Smooth muscle cell (in vitro differentiated cells): ENCODE data around the gene MAST4. TPM values are rescaled to one million over a fixed set of nuclear protein-coding genes. Genes with fewer than 3 reads are reported as not detected.

Experiments used
- DNase-seq: peaks from one replicate; lab custom pipeline; 2025; ENCODE audit not compliant: unreplicated experiment; lab: John Stamatoyannopoulos, UW
- H2AFZ ChIP-seq: fragments of 200-600 bp; sonication (generic); 2 replicates; pipeline ENCODE4 v1.6.0; 2016; ENCODE audit warnings: antibody characterized with exemption, low read depth, mild to moderate bottlenecking
- H3F3A ChIP-seq: fragments of 200-600 bp; sonication (generic); 2 replicates; pipeline ENCODE4 v1.6.0; 2017; ENCODE audit warnings: antibody characterized with exemption, low read depth
- H3K27ac ChIP-seq: fragments of 200-600 bp; sonication (generic); 2 replicates; pipeline ENCODE4 v1.5.1; 2016; ENCODE audit warnings: low read depth, mild to moderate bottlenecking
- H3K27me3 ChIP-seq: fragments of 200-600 bp; sonication (generic); 2 replicates; pipeline ENCODE4 v1.6.1; 2016; ENCODE audit warnings: low read depth, mild to moderate bottlenecking
- H3K36me3 ChIP-seq: fragments of 200-600 bp; sonication (generic); 2 replicates; pipeline ENCODE4 v1.5.1; 2016; ENCODE audit warnings: low read depth
- H3K4me1 ChIP-seq: fragments of 200-600 bp; sonication (generic); 2 replicates; pipeline ENCODE4 v1.5.1; 2016; ENCODE audit warnings: low read depth
- H3K4me2 ChIP-seq: fragments of 200-600 bp; sonication (generic); 2 replicates; pipeline ENCODE4 v1.6.0; 2016; ENCODE audit warnings: mild to moderate bottlenecking
- H3K4me3 ChIP-seq: fragments of 200-600 bp; sonication (generic); 2 replicates; pipeline ENCODE4 v1.5.1; 2016; ENCODE audit warnings: mild to moderate bottlenecking
- H3K79me2 ChIP-seq: fragments of 200-600 bp; sonication (generic); 2 replicates; pipeline ENCODE4 v1.6.0; 2016; ENCODE audit warnings: low read depth, mild to moderate bottlenecking
- H3K9ac ChIP-seq: fragments of 200-600 bp; sonication (generic); 2 replicates; pipeline ENCODE4 v1.6.0; 2016; ENCODE audit warnings: low read depth
- H3K9me3 ChIP-seq: fragments of 200-600 bp; sonication (generic); replicated peaks from 2 replicates; pipeline ENCODE4 v1.5.1; 2016; ENCODE audit warnings: low read depth
- H4K20me1 ChIP-seq: fragments of 200-600 bp; sonication (generic); 2 replicates; pipeline ENCODE4 v1.6.0; 2016; ENCODE audit warnings: low read depth
- CTCF ChIP-seq: fragments of 200-600 bp; sonication (generic); IDR thresholded peaks from 2 replicates; pipeline ENCODE4 v1.5.1; 2017; ENCODE audit warnings: borderline replicate concordance, mild to moderate bottlenecking, antibody characterized with exemption; ENCODE audit not compliant: insufficient read depth, poor library complexity, severe bottlenecking
- WGBS: methylation state at CpG from one replicate; pipeline ENCODE4 v1.1.7; 2016; ENCODE audit warnings: low lambda C conversion rate; 5-methylcytosine and 5-hydroxymethylcytosine counted together
- polyA plus RNA-seq: library from polyadenylated mRNA; unstranded; fragments of >200 nt; fragmentation: Nextera tagmentation; extraction: Ambion mirVana; gene quantifications from 2 replicates; pipeline ENCODE4 v1.2.1, GENCODE V29; 2016
- total RNA-seq: library from RNA; depleted of rRNA; stranded (reverse); fragments of >200 nt; gene quantifications from 2 replicates; pipeline ENCODE4 v1.2.3, GENCODE V29; 2014

MAST4 gene
- total and polyA plus RNA-seq, 2 experiments from 2014 or later: 6.3 to 24.0 TPM

DNA sequence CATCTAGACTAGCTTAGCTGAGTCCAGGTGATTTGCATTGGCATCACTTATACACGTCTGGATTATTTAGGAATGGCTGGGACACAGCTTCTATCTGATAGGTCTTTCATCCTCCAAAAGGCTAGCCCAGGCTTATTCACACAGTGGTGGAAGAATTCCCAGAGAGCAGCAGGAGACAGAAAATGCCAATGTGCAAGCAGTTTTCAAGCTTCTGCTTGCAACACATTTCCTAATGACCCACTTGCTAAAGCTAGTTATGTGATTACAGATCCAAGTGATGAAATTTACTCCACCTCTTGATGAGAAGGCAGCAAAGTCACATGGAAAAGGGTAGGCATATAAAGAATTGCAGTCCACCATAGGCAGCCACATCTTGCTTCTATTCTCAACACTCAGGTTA, 44.2 kb upstream of the MAST4 start:
- DNase-seq: no peak
- Histone ChIP-seq H3K36me3 (no peaks in the 10 kb centered on the region), H3K4me3 (no peak overlapping the region), H3F3A (no peaks in the 10 kb centered on the region), H3K9ac (no peak overlapping the region), H4K20me1 (no peaks in the 10 kb centered on the region), H3K9me3 (no peaks in the 10 kb centered on the region), H3K4me1 (no peaks in the 10 kb centered on the region), H3K4me2 (no peak overlapping the region), H3K27me3 (no peaks in the 10 kb centered on the region), H2AFZ (no peak overlapping the region), H3K79me2 (no peaks in the 10 kb centered on the region), H3K27ac (no peak overlapping the region)
- WGBS: 58% methylated on average over 1 of the region's 1 CpG
- no peak for TF ChIP-seq CTCF

DNA sequence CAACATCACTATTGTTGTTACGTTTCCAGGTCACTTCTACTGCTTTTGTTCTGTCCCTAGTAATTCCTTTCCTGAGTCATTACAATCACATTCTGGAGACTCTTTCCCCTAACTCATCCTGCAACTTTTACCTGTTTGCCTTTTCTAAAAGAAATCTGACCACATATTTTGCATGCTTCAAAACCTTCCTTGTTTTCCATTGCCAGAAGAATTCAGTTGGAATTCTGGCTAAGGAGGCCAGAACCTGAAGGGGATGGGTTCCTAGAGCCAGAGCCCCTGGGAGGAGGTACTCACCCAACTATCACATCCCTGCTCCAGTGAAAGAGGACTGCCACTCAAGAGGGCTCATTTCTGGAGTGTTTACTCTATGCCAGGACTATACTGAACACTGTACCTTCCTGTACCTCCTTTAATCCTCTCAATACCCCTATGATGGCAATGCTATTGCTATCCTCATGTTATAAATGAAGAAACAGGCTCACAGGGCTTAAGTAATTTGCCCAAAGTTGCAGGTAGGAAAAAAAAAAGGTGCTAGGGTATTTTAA, 42.8 kb upstream of the MAST4 start:
- Histone ChIP-seq H3K36me3 (no peaks in the 10 kb centered on the region), H3K4me2 (no peak overlapping the region), H3K79me2 (no peaks in the 10 kb centered on the region), H3K4me1 (no peaks in the 10 kb centered on the region), H3K9me3 (no peaks in the 10 kb centered on the region), H3F3A (no peaks in the 10 kb centered on the region), H3K9ac (peak overlapping the region; percentile 19), H3K4me3 (no peak overlapping the region), H3K27ac (peak overlapping the region; percentile 65), H3K27me3 (no peaks in the 10 kb centered on the region), H4K20me1 (no peaks in the 10 kb centered on the region), H2AFZ (no peak overlapping the region)
- 68% methylated on average over 1 of the region's 1 CpG for WGBS
- TF ChIP-seq CTCF: no peak
- DNase-seq: no peak

GRCh38 chr5:66553916-66554575, 42.1 kb upstream of the MAST4 start:
- Histone ChIP-seq H3K4me2 (peak overlapping the region; percentile 9), H3K4me1 (no peaks in the 10 kb centered on the region), H3K27ac (peak overlapping the region; percentile 65), H4K20me1 (no peaks in the 10 kb centered on the region), H3F3A (no peaks in the 10 kb centered on the region), H3K9ac (peak overlapping the region; percentile 19), H3K36me3 (no peaks in the 10 kb centered on the region), H3K4me3 (no peak overlapping the region), H2AFZ (no peak overlapping the region), H3K27me3 (no peaks in the 10 kb centered on the region), H3K9me3 (no peaks in the 10 kb centered on the region), H3K79me2 (no peaks in the 10 kb centered on the region)
- no peak for TF ChIP-seq CTCF
- WGBS: 34% methylated on average over 6 of the region's 6 CpGs
- no peak for DNase-seq

- Histone ChIP-seq H3K4me2 (no peak overlapping the region), H3K27me3 (no peaks in the 10 kb centered on the region), H4K20me1 (no peaks in the 10 kb centered on the region), H3K9ac (no peak overlapping the region), H3K79me2 (no peaks in the 10 kb centered on the region), H3F3A (no peaks in the 10 kb centered on the region), H3K9me3 (no peaks in the 10 kb centered on the region), H2AFZ (no peak overlapping the region), H3K36me3 (no peaks in the 10 kb centered on the region), H3K4me3 (no peak overlapping the region), H3K4me1 (no peaks in the 10 kb centered on the region), H3K27ac (peak overlapping the region; percentile 65)
- TF ChIP-seq CTCF: no peak
- DNase-seq: no peak
- 94% methylated on average over 2 of the region's 2 CpGs for WGBS
These were observed 41.3 kb upstream of the MAST4 start for GRCh38 chr5:66554884-66555283.
